NOMO-1 treated with DMSO at 0.1 percent for 48 hours (cell line): ENCODE measurements around the gene REC8.

ENCODE experiments used
- DNase-seq: peaks from one replicate; lab custom pipeline; 2025; ENCODE audit not compliant: unreplicated experiment; lab: John Stamatoyannopoulos, UW

REC8 gene

DNA sequence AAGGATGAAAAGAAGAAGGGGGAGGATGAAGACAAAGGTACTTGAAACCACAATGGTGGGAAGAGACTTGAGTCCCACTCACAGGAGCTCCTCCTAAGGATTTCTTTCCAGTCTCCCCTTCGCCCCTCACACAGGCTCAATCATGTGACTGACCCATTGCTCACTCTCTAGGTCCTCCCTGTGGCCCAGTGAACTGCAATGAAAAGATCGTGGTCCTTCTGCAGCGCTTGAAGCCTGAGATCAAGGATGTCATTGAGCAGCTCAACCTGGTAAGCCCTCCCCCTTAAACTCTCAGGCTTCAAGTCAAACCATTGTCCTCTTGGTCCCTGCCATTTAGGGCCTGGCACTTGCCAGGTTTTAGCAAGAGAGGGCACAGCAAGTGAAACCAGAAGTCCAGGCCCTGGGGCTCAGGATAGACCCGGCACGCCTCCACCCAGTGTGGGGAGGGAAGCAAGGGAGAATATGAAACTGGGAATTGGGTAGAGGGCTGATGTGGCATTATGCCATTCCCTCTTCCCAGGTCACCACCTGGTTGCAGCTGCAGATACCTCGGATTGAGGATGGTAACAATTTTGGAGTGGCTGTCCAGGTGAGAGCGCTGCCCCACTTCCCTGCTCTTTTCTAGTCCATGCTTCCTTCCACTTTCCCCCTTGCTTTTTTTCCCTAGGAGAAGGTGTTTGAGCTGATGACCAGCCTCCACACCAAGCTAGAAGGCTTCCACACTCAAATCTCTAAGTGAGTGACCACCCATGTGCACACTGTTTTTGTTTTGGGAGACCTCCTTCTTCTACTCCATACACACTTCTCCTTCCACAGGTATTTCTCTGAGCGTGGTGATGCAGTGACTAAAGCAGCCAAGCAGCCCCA is 34.1 kb upstream of the REC8 start:
- no peak for DNase-seq

GRCh38 chr14:24138396-24139271 is 33.2 kb upstream of the REC8 start:
- no peak for DNase-seq

GRCh38 chr14:24139272-24139934 is 32.5 kb upstream of the REC8 start:
- DNase-seq, result no peak

DNA sequence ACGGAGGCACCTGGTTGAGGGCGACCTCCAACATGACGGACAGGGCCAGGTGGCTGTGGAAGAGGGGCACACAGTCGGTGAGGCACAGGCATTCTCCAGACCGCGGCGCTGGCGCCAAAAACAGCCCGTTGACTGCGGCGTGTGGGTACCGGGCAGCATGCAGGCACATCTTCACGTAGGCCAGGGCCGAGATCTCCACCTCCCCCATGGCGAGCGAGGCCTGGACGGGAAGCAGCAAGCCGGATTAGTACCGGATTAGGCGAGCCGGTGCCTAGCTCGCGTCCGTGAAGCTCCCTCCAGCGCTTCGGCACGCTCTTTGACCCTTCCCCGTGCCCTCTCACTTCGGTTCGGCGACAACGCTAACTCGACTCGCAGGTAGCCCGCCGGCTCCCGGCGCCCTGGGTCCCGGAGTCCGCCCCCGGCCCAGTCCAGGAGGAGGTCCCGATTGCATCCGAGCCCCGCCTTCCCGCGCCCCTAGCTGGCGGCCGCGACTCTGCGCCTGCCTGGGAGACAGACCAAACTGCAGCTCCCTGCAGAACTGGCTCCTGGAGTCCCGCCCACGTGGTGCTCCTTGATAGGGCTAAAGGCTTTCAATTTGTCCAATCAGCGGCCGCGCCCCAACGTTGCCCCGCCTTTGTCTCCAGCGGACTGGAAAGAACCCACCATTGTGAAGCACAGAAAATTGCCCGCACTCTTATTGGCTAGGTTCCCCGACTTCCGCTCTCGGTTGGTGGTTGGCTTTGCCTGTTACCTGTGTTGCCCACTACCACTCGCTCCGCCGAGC is 30.6 kb upstream of the REC8 start, which contains the start of gene EMC9:
Gene EMC9, minus strand, starts transcription at position 495 of the 784 bp plus-strand sequence. Its CDS starts 287 bp downstream, at position 208.
- peak; percentile 99 for DNase-seq

GRCh38 chr14:24143511-24143910 is 28.4 kb upstream of the REC8 start:
- DNase-seq, result no peak

- no peak for DNase-seq
Observed at GRCh38 chr14:24144451-24144850, 27.4 kb upstream of the REC8 start.

GRCh38 chr14:24145219-24145618 is 26.7 kb upstream of the REC8 start:
- DNase-seq, result no peak

- peak; percentile 15 for DNase-seq
Observed at GRCh38 chr14:24145690-24146452, 26.0 kb upstream of the REC8 start.

- DNase-seq, result peak; percentile 97
Observed at GRCh38 chr14:24146453-24146977, 25.4 kb upstream of the REC8 start, which contains the start of gene PSME2. Gene PSME2, minus strand, starts transcription at chr14:24146610. Its CDS starts 29 bp downstream, at chr14:24146581.

GRCh38 chr14:24146978-24147760 is 24.7 kb upstream of the REC8 start, which contains the start of gene RNF31:
Gene RNF31, plus strand, starts transcription at chr14:24147498. Its CDS starts 201 bp downstream, at chr14:24147699.
- peak; percentile 100 for DNase-seq

GRCh38 chr14:24147761-24148428 is 24.0 kb upstream of the REC8 start:
- no peak for DNase-seq

GRCh38 chr14:24149302-24149969 is 22.4 kb upstream of the REC8 start:
- no peak for DNase-seq

GRCh38 chr14:24150061-24150460 is 21.8 kb upstream of the REC8 start:
- DNase-seq, result no peak

DNA sequence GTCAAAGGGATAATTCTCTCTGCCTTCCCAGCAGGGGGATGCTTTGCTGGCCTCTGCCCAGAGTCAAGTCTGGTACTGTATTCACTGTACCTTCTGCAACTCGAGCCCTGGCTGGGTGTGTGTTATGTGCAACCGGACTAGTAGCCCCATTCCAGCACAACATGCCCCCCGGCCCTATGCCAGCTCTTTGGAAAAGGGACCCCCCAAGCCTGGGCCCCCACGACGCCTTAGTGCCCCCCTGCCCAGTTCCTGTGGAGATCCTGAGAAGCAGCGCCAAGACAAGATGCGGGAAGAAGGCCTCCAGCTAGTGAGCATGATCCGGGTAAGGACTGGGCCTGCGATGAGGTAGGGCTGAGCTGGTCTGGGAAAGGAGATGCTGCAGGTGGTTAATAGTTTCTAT is 21.3 kb upstream of the REC8 start:
- no peak for DNase-seq

GRCh38 chr14:24150993-24151392 is 20.9 kb upstream of the REC8 start:
- DNase-seq, result no peak

DNA sequence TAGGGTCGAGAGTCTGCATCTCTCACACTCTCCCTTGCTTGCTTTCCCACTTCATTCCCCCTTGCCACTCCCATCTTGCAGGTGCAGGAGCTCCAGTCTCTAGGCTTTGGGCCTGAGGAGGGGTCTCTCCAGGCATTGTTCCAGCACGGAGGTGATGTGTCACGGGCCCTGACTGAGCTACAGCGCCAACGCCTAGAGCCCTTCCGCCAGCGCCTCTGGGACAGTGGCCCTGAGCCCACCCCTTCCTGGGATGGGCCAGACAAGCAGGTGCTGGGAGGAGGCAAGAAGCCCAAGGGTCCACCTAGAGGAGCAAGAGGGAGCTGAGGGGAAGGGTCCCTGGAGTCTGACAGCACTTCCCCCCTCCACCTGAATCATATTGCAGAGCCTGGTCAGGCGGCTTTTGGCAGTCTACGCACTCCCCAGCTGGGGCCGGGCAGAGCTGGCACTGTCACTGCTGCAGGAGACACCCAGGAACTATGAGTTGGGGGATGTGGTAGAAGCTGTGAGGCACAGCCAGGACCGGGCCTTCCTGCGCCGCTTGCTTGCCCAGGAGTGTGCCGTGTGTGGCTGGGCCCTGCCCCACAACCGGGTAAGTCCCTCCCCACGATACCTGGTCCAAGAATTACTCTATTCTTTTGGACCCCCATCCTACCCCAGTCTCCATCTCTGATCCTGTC is 20.3 kb upstream of the REC8 start:
- no peak for DNase-seq

DNA sequence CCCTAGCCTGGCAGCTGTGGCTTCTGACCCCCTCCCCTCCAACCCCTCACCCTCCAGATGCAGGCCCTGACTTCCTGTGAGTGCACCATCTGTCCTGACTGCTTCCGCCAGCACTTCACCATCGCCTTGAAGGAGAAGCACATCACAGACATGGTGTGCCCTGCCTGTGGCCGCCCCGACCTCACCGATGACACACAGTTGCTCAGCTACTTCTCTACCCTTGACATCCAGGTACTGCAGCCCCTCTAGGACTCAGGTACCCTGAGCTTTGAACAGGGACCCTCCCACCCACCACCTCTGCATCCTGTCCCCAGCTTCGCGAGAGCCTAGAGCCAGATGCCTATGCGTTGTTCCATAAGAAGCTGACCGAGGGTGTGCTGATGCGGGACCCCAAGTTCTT is 16.8 kb upstream of the REC8 start:
- DNase-seq, result no peak
